HG03025 (cell line): ENCODE measurements around the gene TRAF2.

ENCODE experiments used
- ATAC-seq: cut with Tn5 transposase; IDR thresholded peaks from one replicate; pipeline ENCODE4 v1.9.1; 2021; ENCODE audit warnings: mild to moderate bottlenecking, moderate library complexity; ENCODE audit not compliant: unreplicated experiment, low FRiP score

The TRAF2 gene

GRCh38 chr9:136931611-136932130 is 45.4 kb downstream of the TRAF2 start:
- ATAC-seq = no peak

- ATAC-seq = no peak
Measured at GRCh38 chr9:136934277-136934676, 48.0 kb downstream of the TRAF2 start.

- ATAC-seq = no peak
Measured at GRCh38 chr9:136935651-136936050, 49.3 kb downstream of the TRAF2 start.

- ATAC-seq = no peak
Measured at GRCh38 chr9:136936645-136937170, 50.4 kb downstream of the TRAF2 start.

- no peak for ATAC-seq
Measured at GRCh38 chr9:136937186-136938001, 51.1 kb downstream of the TRAF2 start.

- no peak for ATAC-seq
Measured at GRCh38 chr9:136939431-136939995, 53.2 kb downstream of the TRAF2 start.

GRCh38 chr9:136939996-136940525 is 53.7 kb downstream of the TRAF2 start:
- ATAC-seq = no peak

- ATAC-seq = no peak
Measured at GRCh38 chr9:136940526-136941230, 54.4 kb downstream of the TRAF2 start.

GRCh38 chr9:136941231-136942111 is 55.2 kb downstream of the TRAF2 start:
- ATAC-seq = no peak

GRCh38 chr9:136942112-136942880 is 56.0 kb downstream of the TRAF2 start:
- no peak for ATAC-seq

GRCh38 chr9:136942881-136943230 is 56.5 kb downstream of the TRAF2 start:
- no peak for ATAC-seq

- peak; percentile 9 for ATAC-seq
Measured at GRCh38 chr9:136943291-136944211, 57.2 kb downstream of the TRAF2 start.

- ATAC-seq = no peak
Measured at GRCh38 chr9:136944212-136944518, 57.8 kb downstream of the TRAF2 start.

GRCh38 chr9:136944519-136945332 is 58.4 kb downstream of the TRAF2 start, which contains the start of the genes C8G and FBXW5:
TSS of gene C8G (plus strand) at chr9:136945243. CDS start at chr9:136945321, 78 bp downstream.
TSS of gene FBXW5 (minus strand) at chr9:136944738. CDS start at chr9:136944083, 655 bp downstream.
- peak; percentile 49 for ATAC-seq

GRCh38 chr9:136945333-136946227 is 59.3 kb downstream of the TRAF2 start:
- no peak for ATAC-seq
